ENCODE measurements around the gene KLHL3.

GRCh38 chr5:137636830-137637714, 98.8 kb downstream of the KLHL3 start:
- TF ChIP-seq POLR2A (IDR thresholded peaks at IDR 0.05) = no peak
- no peak for TF ChIP-seq CTCF (IDR thresholded peaks at IDR 0.05)
- TF ChIP-seq EP300 (IDR thresholded peaks at IDR 0.05; ENCODE audit: low read depth) = no peak

Measured in transverse colon (tissue), 3 donors.